Trophoblast cell (in vitro differentiated cells and primary cell): Measurements from ENCODE around the gene NPLOC4.
"Not testable (repeated sequence)": the region's sequence is repeated elsewhere in the genome, so short reads cannot be mapped to it uniquely, and the experiment has no call there.

Experiments
- DNase-seq, 2 donors: peaks; one replicate each; pipeline ENCODE4 v3.0.0-alpha.2; 2016
- H2AFZ ChIP-seq: 2 replicates; pipeline ENCODE4 v1.6.1; 2013; ENCODE audit warnings: low read length, moderate library complexity, mild to moderate bottlenecking; ENCODE audit not compliant: insufficient read depth, poor library complexity
- H2AK5ac ChIP-seq: 2 replicates; pipeline ENCODE4 v1.6.1; 2013; ENCODE audit warnings: mild to moderate bottlenecking, low read length
- H2BK120ac ChIP-seq: 2 replicates; pipeline ENCODE4 v1.6.1; 2013; ENCODE audit warnings: low read length, mild to moderate bottlenecking, moderate library complexity; ENCODE audit not compliant: insufficient read depth, poor library complexity
- H2BK12ac ChIP-seq: 2 replicates; pipeline ENCODE4 v1.6.1; 2013; ENCODE audit warnings: mild to moderate bottlenecking, low read length, moderate library complexity
- H2BK5ac ChIP-seq: 2 replicates; pipeline ENCODE4 v1.6.1; 2013; ENCODE audit warnings: low read length, low read depth, moderate library complexity, mild to moderate bottlenecking; ENCODE audit not compliant: poor library complexity
- H3K14ac ChIP-seq: 2 replicates; pipeline ENCODE4 v1.6.1; 2013; ENCODE audit warnings: mild to moderate bottlenecking, low read length
- H3K18ac ChIP-seq: 2 replicates; pipeline ENCODE4 v1.6.1; 2013; ENCODE audit warnings: mild to moderate bottlenecking, low read length
- H3K23ac ChIP-seq: 2 replicates; pipeline ENCODE4 v1.6.1; 2013; ENCODE audit warnings: low read length
- H3K27ac ChIP-seq: 2 replicates; pipeline ENCODE4 v1.5.1; 2013; ENCODE audit warnings: low read depth, mild to moderate bottlenecking, inconsistent platforms, low read length, moderate library complexity
- H3K27me3 ChIP-seq: 2 replicates; pipeline ENCODE4 v1.6.1; 2013; ENCODE audit warnings: inconsistent platforms, mild to moderate bottlenecking, low read length, moderate library complexity; ENCODE audit not compliant: insufficient read depth
- H3K36me3 ChIP-seq, 2 experiments: 1 replicate in 1 of 2; 2 replicates in 1 of 2; pipeline ENCODE4 v1.6.1; 2013; ENCODE audit warnings: low read length in 2 of 2, mild to moderate bottlenecking in 2 of 2, moderate library complexity in 1 of 2; ENCODE audit not compliant: insufficient read depth in 2 of 2, control insufficient read depth in 1 of 2
- H3K4ac ChIP-seq: 2 replicates; pipeline ENCODE4 v1.6.1; 2013; ENCODE audit warnings: low read depth, mild to moderate bottlenecking, low read length, moderate library complexity
- H3K4me1 ChIP-seq, 2 experiments: 1 replicate in 1 of 2; 2 replicates in 1 of 2; pipeline ENCODE4 v1.6.1; 2013; ENCODE audit warnings: low read length in 2 of 2, mild to moderate bottlenecking in 2 of 2, moderate library complexity in 1 of 2; ENCODE audit not compliant: insufficient read depth in 2 of 2, control insufficient read depth in 1 of 2
- H3K4me2 ChIP-seq: 2 replicates; pipeline ENCODE4 v1.6.1; 2013; ENCODE audit warnings: inconsistent platforms, mild to moderate bottlenecking, low read length, moderate library complexity
- H3K4me3 ChIP-seq: 2 replicates; pipeline ENCODE4 v1.5.1; 2013; ENCODE audit warnings: mild to moderate bottlenecking, low read depth, low read length, inconsistent platforms
- H3K79me1 ChIP-seq: one replicate; pipeline ENCODE4 v1.6.1; 2013; ENCODE audit warnings: low read length
- H3K79me2 ChIP-seq: 2 replicates; pipeline ENCODE4 v1.6.1; 2013; ENCODE audit warnings: low read length, mild to moderate bottlenecking; ENCODE audit not compliant: control insufficient read depth, insufficient read depth, poor library complexity
- H3K9ac ChIP-seq: 2 replicates; pipeline ENCODE4 v1.6.1; 2013; ENCODE audit warnings: mild to moderate bottlenecking, low read length
- H3K9me3 ChIP-seq: 2 replicates; pipeline ENCODE4 v1.6.1; 2013; ENCODE audit warnings: low read depth, mild to moderate bottlenecking, control low read depth, inconsistent platforms, low read length; ENCODE audit not compliant: insufficient read depth
- H4K12ac ChIP-seq: 2 replicates; pipeline ENCODE4 v1.6.1; 2013; ENCODE audit warnings: low read depth, mild to moderate bottlenecking, low read length, moderate library complexity
- H4K8ac ChIP-seq: 2 replicates; pipeline ENCODE4 v1.6.1; 2013; ENCODE audit warnings: low read depth, mild to moderate bottlenecking, low read length, moderate library complexity
- H4K91ac ChIP-seq: one replicate; pipeline ENCODE4 v1.6.1; 2013; ENCODE audit warnings: low read depth, mild to moderate bottlenecking, low read length, moderate library complexity
- WGBS: extraction: QIAGEN DNeasy Blood & Tissue Kit; methylation state at CpG from one replicate; pipeline ENCODE4 v1.1.7; 2013; ENCODE audit warnings: missing lambda C conversion rate; ENCODE audit not compliant: insufficient read length, insufficient coverage; ENCODE audit errors: extremely low coverage; 5-methylcytosine and 5-hydroxymethylcytosine counted together

NPLOC4 gene

GRCh38 chr17:81531998-81532404 lies 104.9 kb downstream of the NPLOC4 start:
- not testable (repeated sequence) for H3K18ac ChIP-seq, H2AK5ac ChIP-seq, H3K79me1 ChIP-seq, H4K91ac ChIP-seq, H2AFZ ChIP-seq, H3K27ac ChIP-seq, H3K4me3 ChIP-seq, DNase-seq, H3K4ac ChIP-seq, H3K23ac ChIP-seq, H2BK120ac ChIP-seq, H3K9ac ChIP-seq, H3K4me1 ChIP-seq, H2BK5ac ChIP-seq, H2BK12ac ChIP-seq, H4K8ac ChIP-seq, H4K12ac ChIP-seq, H3K27me3 ChIP-seq, H3K36me3 ChIP-seq, H3K14ac ChIP-seq, H3K79me2 ChIP-seq, H3K4me2 ChIP-seq
- H3K9me3 ChIP-seq: peaks cover 12% of the 10 kb centered on the region
- whole genome bisulfite sequencing: no CpG with 5 or more reads among the region's 3 CpGs

GRCh38 chr17:81531013-81531412 lies 105.9 kb downstream of the NPLOC4 start:
- H3K79me1 ChIP-seq, H4K91ac ChIP-seq: not testable (repeated sequence)
- no CpG with 5 or more reads among the region's 6 CpGs for WGBS

GRCh38 chr17:81529437-81529803 lies 107.5 kb downstream of the NPLOC4 start:
- no peak overlapping the region for H3K18ac ChIP-seq
- H3K79me1 ChIP-seq: no peaks in the 10 kb centered on the region
- no peak overlapping the region for H4K91ac ChIP-seq
- no peak overlapping the region for H2BK5ac ChIP-seq
- no peak overlapping the region for H3K23ac ChIP-seq
- no peak overlapping the region for H4K12ac ChIP-seq
- no CpG with 5 or more reads among the region's 6 CpGs for WGBS
- peaks cover 8% of the 10 kb centered on the region for H3K9me3 ChIP-seq
- H3K27me3 ChIP-seq: peaks cover 3% of the 10 kb centered on the region
- H2AFZ ChIP-seq: no peak overlapping the region
- H2BK12ac ChIP-seq: no peak overlapping the region
- no peak overlapping the region for H4K8ac ChIP-seq
- no peak overlapping the region for H3K4ac ChIP-seq
- H3K14ac ChIP-seq: no peak overlapping the region
- no peaks in the 10 kb centered on the region for H3K4me1 ChIP-seq
- no peak overlapping the region for H3K4me3 ChIP-seq
- H3K4me2 ChIP-seq: no peak overlapping the region
- no peak overlapping the region for H2AK5ac ChIP-seq
- no peaks in the 10 kb centered on the region for H3K79me2 ChIP-seq
- no peak overlapping the region for H3K9ac ChIP-seq
- H2BK120ac ChIP-seq: no peak overlapping the region
- no peak for DNase-seq
- no peak overlapping the region for H3K27ac ChIP-seq
- no peaks in the 10 kb centered on the region for H3K36me3 ChIP-seq

More at GRCh38 chr17:81531013-81531412, 105.9 kb downstream of the NPLOC4 start:
- H3K4ac ChIP-seq, H4K8ac ChIP-seq, H2AK5ac ChIP-seq, H3K18ac ChIP-seq, H2BK12ac ChIP-seq, DNase-seq, H2AFZ ChIP-seq, H3K9ac ChIP-seq, H2BK5ac ChIP-seq, H3K36me3 ChIP-seq, H3K23ac ChIP-seq, H3K4me1 ChIP-seq, H3K9me3 ChIP-seq, H3K14ac ChIP-seq, H3K79me2 ChIP-seq, H3K27ac ChIP-seq, H3K27me3 ChIP-seq, H3K4me2 ChIP-seq, H4K12ac ChIP-seq, H2BK120ac ChIP-seq: not testable (repeated sequence)
- H3K4me3 ChIP-seq: peak overlapping the region; percentile 58

GRCh38 chr17:81528651-81529436 lies 108.1 kb downstream of the NPLOC4 start:
- WGBS: no CpG with 5 or more reads among the region's 62 CpGs
- Histone ChIP-seq H2BK12ac (no peak overlapping the region), H4K91ac (no peak overlapping the region), H4K8ac (no peak overlapping the region), H2BK120ac (no peak overlapping the region), H2AFZ (no peak overlapping the region), H3K4me1 (no peaks in the 10 kb centered on the region), H3K79me1 (no peaks in the 10 kb centered on the region), H3K27ac (no peak overlapping the region), H3K36me3 (no peaks in the 10 kb centered on the region), H3K79me2 (no peaks in the 10 kb centered on the region), H4K12ac (no peak overlapping the region), H3K27me3 (no peaks in the 10 kb centered on the region), H3K9me3 (peaks cover 8% of the 10 kb centered on the region), H3K4me3 (no peak overlapping the region), H3K9ac (no peak overlapping the region), H2BK5ac (no peak overlapping the region), H3K4ac (no peak overlapping the region), H3K14ac (no peak overlapping the region), H3K23ac (no peak overlapping the region), H3K4me2 (no peak overlapping the region), H3K18ac (no peak overlapping the region), H2AK5ac (no peak overlapping the region)
- peak; percentile 91 to 93 for DNase-seq
